ENCODE measurements around the gene ARHGEF37.
"Not testable (repeated sequence)": the region's sequence is repeated elsewhere in the genome, so short reads cannot be mapped to it uniquely, and the experiment has no call there.

Gene ARHGEF37

GRCh38 chr5:149666212-149666852 lies 85.0 kb downstream of the ARHGEF37 start:
- TF ChIP-seq CTCF (IDR thresholded peaks at IDR 0.05; ENCODE audit: insufficient read depth, missing control alignments), result no peak
- FAIRE-seq, result no peak
- no peak for DNase-seq (ENCODE audit: insufficient read length, low spot score)

GRCh38 chr5:149667084-149667828 lies 86.0 kb downstream of the ARHGEF37 start:
- TF ChIP-seq CTCF (IDR thresholded peaks at IDR 0.05; ENCODE audit: insufficient read depth, missing control alignments), result peak; percentile 68
- FAIRE-seq, result no peak
- DNase-seq (ENCODE audit: insufficient read length, low spot score), result no peak

- no peak for TF ChIP-seq CTCF (IDR thresholded peaks at IDR 0.05; ENCODE audit: insufficient read depth, missing control alignments)
- FAIRE-seq, result no peak
- no peak for DNase-seq (ENCODE audit: insufficient read length, low spot score)
Observed at GRCh38 chr5:149667829-149668330, 86.6 kb downstream of the ARHGEF37 start.

GRCh38 chr5:149669273-149669672 lies 88.0 kb downstream of the ARHGEF37 start:
- not testable (repeated sequence) for DNase-seq (ENCODE audit: insufficient read length, low spot score); FAIRE-seq

- no peak for TF ChIP-seq CTCF (IDR thresholded peaks at IDR 0.05; ENCODE audit: insufficient read depth, missing control alignments)
- no peak for DNase-seq (ENCODE audit: insufficient read length, low spot score)
- FAIRE-seq, result no peak
Observed at GRCh38 chr5:149671544-149671943, 90.2 kb downstream of the ARHGEF37 start.

GRCh38 chr5:149672701-149673476 lies 91.6 kb downstream of the ARHGEF37 start:
- DNase-seq (ENCODE audit: insufficient read length, low spot score) (no peak), FAIRE-seq (no peak)
- TF ChIP-seq CTCF (IDR thresholded peaks at IDR 0.05; ENCODE audit: insufficient read depth, missing control alignments), result no peak

GRCh38 chr5:149674686-149675085 lies 93.4 kb downstream of the ARHGEF37 start:
- FAIRE-seq (no peak), DNase-seq (ENCODE audit: insufficient read length, low spot score) (no peak)
- TF ChIP-seq CTCF (IDR thresholded peaks at IDR 0.05; ENCODE audit: insufficient read depth, missing control alignments), result no peak
